HepG2 (cell line): ENCODE results near the gene TGM2. TPM values are rescaled to one million over a fixed set of nuclear protein-coding genes. Genes with fewer than 3 reads are reported as not detected.

Source experiments
- AGO1 ChIP-seq: fragments of 200-400 bp; formaldehyde crosslinking; IDR thresholded peaks from 2 replicates; pipeline ENCODE4 v1.6.1; 2017; ENCODE audit warnings: mild to moderate bottlenecking, low read depth, low read length, moderate library complexity; ENCODE audit not compliant: poor library complexity, severe bottlenecking
- CHCHD3 ChIP-seq: sonication (generic); formaldehyde crosslinking; IDR thresholded peaks from 2 replicates; pipeline ENCODE4 v1.8.0; 2022; ENCODE audit warnings: mild to moderate bottlenecking, missing genetic modification reagents, moderate library complexity
- DNMT1 ChIP-seq: sonication (generic); formaldehyde crosslinking; IDR thresholded peaks from 2 replicates; pipeline ENCODE4 v1.5.1; 2020; ENCODE audit warnings: mild to moderate bottlenecking, missing genetic modification reagents
- ETV5 ChIP-seq: IDR thresholded peaks from 2 replicates; pipeline ENCODE4 v1.6.1; 2018; ENCODE audit warnings: missing biosample characterization, missing genetic modification reagents, inconsistent platforms, borderline replicate concordance
- GABPB1 ChIP-seq: IDR thresholded peaks from 2 replicates; pipeline ENCODE4 v1.6.1; 2016; ENCODE audit warnings: mild to moderate bottlenecking, missing genetic modification reagents, moderate library complexity, missing compliant biosample characterization
- GTF2F1 ChIP-seq: fragments of 150-350 bp; IDR thresholded peaks from 2 replicates; pipeline ENCODE4 v1.6.1; 2014; ENCODE audit warnings: low read length
- HDAC2 ChIP-seq: sonication (generic); formaldehyde crosslinking; IDR thresholded peaks from 2 replicates; pipeline ENCODE4 v1.4.0; 2020; ENCODE audit warnings: missing genetic modification reagents
- IKZF4 ChIP-seq: sonication (generic); formaldehyde crosslinking; IDR thresholded peaks from 2 replicates; pipeline ENCODE4 v1.5.1; 2020; ENCODE audit warnings: borderline replicate concordance, mild to moderate bottlenecking, low read depth, missing genetic modification reagents; ENCODE audit errors: not compliant biosample characterization
- NR1H2 ChIP-seq: sonication (generic); formaldehyde crosslinking; IDR thresholded peaks from 2 replicates; pipeline ENCODE4 v1.8.1; 2022; ENCODE audit warnings: low read depth, missing genetic modification reagents, borderline replicate concordance
- PLRG1 ChIP-seq: fragments of 450-650 bp; conservative IDR thresholded peaks from 2 replicates; pipeline ENCODE4 v1.6.1; 2016
- POLR2G ChIP-seq: fragments of 200-400 bp; formaldehyde crosslinking; IDR thresholded peaks from 2 replicates; pipeline ENCODE4 v1.6.1; 2018; ENCODE audit warnings: mild to moderate bottlenecking, low read depth, low read length, moderate library complexity
- SIX4 ChIP-seq: sonication (generic); formaldehyde crosslinking; IDR thresholded peaks from 2 replicates; pipeline ENCODE4 v1.4.0; 2020; ENCODE audit warnings: missing genetic modification reagents
- SMARCE1 ChIP-seq: fragments of 450-650 bp; IDR thresholded peaks from 2 replicates; pipeline ENCODE4 v1.6.1; 2017; ENCODE audit warnings: borderline replicate concordance
- SNAPC2 ChIP-seq: sonication (generic); formaldehyde crosslinking; IDR thresholded peaks from 2 replicates; pipeline ENCODE4 v1.8.1; 2022; ENCODE audit warnings: mild to moderate bottlenecking, missing genetic modification reagents
- TAF1 ChIP-seq: sonication (generic); formaldehyde crosslinking; IDR thresholded peaks from 2 replicates; pipeline ENCODE4 v1.4.0; 2020; ENCODE audit warnings: missing genetic modification reagents
- ZFYVE20 ChIP-seq: sonication (generic); formaldehyde crosslinking; IDR thresholded peaks from 2 replicates; pipeline ENCODE4 v1.8.0; 2023; ENCODE audit warnings: low read depth, mild to moderate bottlenecking, moderate library complexity, missing genetic modification reagents, borderline replicate concordance
- ZNF142 ChIP-seq: sonication (generic); formaldehyde crosslinking; IDR thresholded peaks from 2 replicates; pipeline ENCODE4 v1.4.0; 2020; ENCODE audit warnings: missing genetic modification reagents
- ZNF34 ChIP-seq: sonication (generic); formaldehyde crosslinking; IDR thresholded peaks from 2 replicates; pipeline ENCODE4 v1.4.0; 2020; ENCODE audit warnings: mild to moderate bottlenecking, missing genetic modification reagents, borderline replicate concordance
- ZNF687 ChIP-seq: sonication (generic); formaldehyde crosslinking; IDR thresholded peaks from 2 replicates; pipeline ENCODE4 v1.5.1; 2020; ENCODE audit warnings: mild to moderate bottlenecking, missing genetic modification reagents, moderate library complexity
- ZSCAN12 ChIP-seq: sonication (generic); formaldehyde crosslinking; IDR thresholded peaks from 2 replicates; pipeline ENCODE4 v1.9.0; 2021; ENCODE audit warnings: mild to moderate bottlenecking, missing genetic modification reagents
- polyA plus RNA-seq, 8 experiments: library from polyadenylated mRNA; depleted of rRNA in 3 of 8; stranded (reverse) in 7 of 8; unstranded in 1 of 8; fragments of >200 nt; fragmentation: Illumina TruSeq in 4 of 8; extraction: Trizol in 4 of 8; gene quantifications; 2 replicates each; pipeline versions ENCODE4 v1.2.1 to v1.2.3, GENCODE V29; 2011 to 2016; ENCODE audit warnings: low read depth in 4 of 8, missing spikeins in 1 of 8, mixed read lengths in 1 of 8; ENCODE audit not compliant: insufficient read depth in 1 of 8
- total RNA-seq, 5 experiments: library from RNA; depleted of rRNA; stranded (reverse); fragments of >200 nt; fragmentation: Illumina TruSeq; extraction: Trizol; gene quantifications; 2 replicates each; pipeline ENCODE4 v1.2.3, GENCODE V29; 2016; ENCODE audit warnings: low read depth in 1 of 5

Gene TGM2
- total and polyA plus RNA-seq, 2 of the 13 experiments (the other 11 are each of a cell fraction or from before 2014, with no cell fraction given) = 4.2 to 46.4 TPM

- 0 out of 2 replicates have a peak, but pooled peaks have one; percentile 30 for TF ChIP-seq GABPB1 (CRISPR knock-in tag)
- peak; percentile 37; the same call in 1 of the 2 replicates for TF ChIP-seq TAF1 (CRISPR knock-in tag)
- peak; percentile 64; the same call in 1 of the 2 replicates for TF ChIP-seq SNAPC2 (CRISPR knock-in tag)
- TF ChIP-seq SIX4 = 0 out of 2 replicates have a peak, but pooled peaks have one; percentile 33
- TF ChIP-seq AGO1 = no peak
- TF ChIP-seq POLR2G = 0 out of 2 replicates have a peak, but pooled peaks have one; percentile 28
- no peak for TF ChIP-seq IKZF4 (CRISPR knock-in tag)
- TF ChIP-seq ZSCAN12 (CRISPR knock-in tag) = no peak
- no peak for TF ChIP-seq ZNF142 (CRISPR knock-in tag)
- 0 out of 2 replicates have a peak, but pooled peaks have one; percentile 6 for TF ChIP-seq DNMT1 (CRISPR knock-in tag)
- peak; percentile 67 for TF ChIP-seq ZNF687 (CRISPR knock-in tag)
- TF ChIP-seq CHCHD3 (CRISPR knock-in tag) = peak; percentile 71; the same call in 1 of the 2 replicates
- no peak for TF ChIP-seq PLRG1
- TF ChIP-seq ETV5 (CRISPR knock-in tag) = peak; percentile 81
- TF ChIP-seq SMARCE1 = no peak
- no peak for TF ChIP-seq ZFYVE20
- TF ChIP-seq ZNF34 = no peak
- TF ChIP-seq NR1H2 = no peak
- TF ChIP-seq GTF2F1 = no peak
- TF ChIP-seq HDAC2 (CRISPR knock-in tag) = peak; percentile 69; the same call in 1 of the 2 replicates
Observed at GRCh38 chr20:38134427-38135270, 30.4 kb downstream of the TGM2 start (continued).
